COR-L47 (cell line): Measurements from ENCODE around the gene GATA3.

Source experiments
- DNase-seq: peaks from one replicate; lab custom pipeline; 2025; lab: John Stamatoyannopoulos, UW

Gene GATA3

DNA sequence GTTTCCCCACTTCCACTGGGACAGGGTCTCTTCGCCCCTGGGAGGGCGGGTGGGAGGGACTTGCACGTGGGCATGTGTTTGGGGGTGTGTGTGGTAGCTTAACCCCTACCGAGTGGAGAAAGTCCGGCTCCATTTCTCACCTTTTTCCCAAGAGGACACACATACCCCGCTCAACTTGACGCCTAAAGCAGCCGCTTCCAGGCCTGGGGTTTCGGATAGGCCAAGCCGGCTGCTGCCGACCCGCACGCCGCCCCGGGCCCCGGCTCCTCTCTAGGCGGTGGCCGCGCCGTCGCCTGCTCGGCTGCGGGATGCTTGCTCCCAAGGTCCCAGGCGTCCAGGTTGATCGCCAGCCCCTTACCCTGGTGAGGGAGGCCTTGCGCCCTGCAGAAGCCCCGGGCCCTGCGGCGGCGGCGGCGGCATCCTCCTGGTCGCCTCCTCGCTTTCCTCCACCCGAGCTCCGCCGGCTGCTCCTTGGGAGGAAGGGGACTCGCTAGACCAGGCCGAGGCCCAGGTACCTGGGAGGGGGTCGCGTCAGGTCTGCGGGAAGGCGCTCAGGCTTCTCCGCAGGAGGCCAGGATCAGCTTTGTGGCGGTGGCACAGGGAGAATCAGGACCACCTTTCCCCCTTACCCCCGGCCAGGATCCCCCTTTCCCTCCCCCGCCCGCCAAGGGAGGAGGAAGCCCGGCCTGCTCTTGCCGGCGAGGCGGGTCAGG is 3.2 kb upstream of the GATA3 start:
- no peak for DNase-seq

DNA sequence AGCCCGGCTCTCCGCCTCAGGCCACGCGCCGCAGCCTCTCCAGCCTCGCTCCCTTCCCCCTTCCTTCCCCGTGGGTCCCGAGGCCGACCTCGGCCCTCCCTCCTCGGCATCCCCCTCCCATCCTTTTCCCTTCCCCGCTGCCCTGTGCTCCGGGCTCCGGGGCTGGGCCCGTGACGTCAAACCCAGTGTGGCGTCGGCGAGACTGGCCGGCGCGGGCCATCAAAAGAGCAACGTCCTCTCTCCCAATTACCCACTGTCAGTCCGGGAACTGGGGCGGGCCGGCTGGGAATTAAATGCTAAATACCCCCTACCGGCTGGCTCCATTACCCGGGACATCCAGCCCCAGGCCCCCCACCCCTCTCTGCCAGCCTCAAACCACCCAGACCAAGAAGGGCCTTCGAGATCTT is 2.6 kb upstream of the GATA3 start:
- no peak for DNase-seq

DNA sequence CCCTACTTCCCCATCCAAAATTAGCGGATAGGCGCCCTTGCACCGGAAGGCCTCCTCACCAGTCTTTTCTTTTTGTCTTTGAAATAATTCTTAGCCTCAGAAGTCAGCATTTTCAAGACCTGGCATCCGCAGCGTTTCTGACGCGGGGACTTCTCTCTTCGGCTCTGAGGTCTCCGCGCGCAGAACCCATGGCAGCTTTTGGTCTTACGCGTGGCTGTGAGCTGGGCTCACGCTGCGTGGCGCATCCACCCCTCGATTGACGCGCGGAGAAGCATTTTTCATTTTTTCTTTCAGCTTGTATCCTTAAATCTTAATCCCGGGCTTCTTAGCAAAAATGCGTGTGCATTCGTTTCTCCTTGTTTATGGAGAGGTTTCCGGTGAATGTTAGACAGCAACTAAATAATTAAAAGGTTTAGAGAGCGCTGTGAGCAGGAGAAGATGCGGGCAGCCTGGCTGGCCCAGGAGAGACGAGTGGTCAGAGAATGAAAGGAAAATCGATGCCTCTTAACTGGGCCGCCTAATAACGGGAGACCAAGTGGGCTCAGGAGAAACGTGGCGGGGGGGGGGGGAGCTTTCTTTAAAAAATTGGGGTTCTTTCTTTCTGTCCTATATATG is 2.0 kb upstream of the GATA3 start:
- DNase-seq, result no peak

DNA sequence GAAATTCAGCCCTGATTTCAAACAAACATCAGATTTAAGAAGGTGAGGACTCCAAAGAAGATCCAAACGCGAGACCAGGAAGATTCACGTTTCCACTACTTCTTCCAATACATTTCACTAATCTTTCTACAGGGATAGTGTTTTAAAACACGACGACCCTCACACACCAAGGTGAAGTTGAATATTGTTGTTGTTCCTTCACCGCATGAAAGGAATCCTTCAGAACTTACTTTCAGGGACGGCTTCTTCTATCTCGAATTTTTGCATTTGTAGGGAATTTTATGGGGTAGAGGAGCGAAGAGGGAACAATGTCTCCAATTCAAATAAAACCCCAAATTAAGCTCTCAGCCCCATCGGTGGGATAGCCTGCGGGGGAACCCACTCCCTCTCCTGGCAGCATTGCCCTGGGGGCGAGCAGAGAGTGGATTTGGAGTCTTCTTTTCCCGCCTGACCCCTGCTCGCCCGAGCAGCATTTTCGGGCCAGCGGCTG is 1.5 kb upstream of the GATA3 start:
- DNase-seq, result no peak

DNA sequence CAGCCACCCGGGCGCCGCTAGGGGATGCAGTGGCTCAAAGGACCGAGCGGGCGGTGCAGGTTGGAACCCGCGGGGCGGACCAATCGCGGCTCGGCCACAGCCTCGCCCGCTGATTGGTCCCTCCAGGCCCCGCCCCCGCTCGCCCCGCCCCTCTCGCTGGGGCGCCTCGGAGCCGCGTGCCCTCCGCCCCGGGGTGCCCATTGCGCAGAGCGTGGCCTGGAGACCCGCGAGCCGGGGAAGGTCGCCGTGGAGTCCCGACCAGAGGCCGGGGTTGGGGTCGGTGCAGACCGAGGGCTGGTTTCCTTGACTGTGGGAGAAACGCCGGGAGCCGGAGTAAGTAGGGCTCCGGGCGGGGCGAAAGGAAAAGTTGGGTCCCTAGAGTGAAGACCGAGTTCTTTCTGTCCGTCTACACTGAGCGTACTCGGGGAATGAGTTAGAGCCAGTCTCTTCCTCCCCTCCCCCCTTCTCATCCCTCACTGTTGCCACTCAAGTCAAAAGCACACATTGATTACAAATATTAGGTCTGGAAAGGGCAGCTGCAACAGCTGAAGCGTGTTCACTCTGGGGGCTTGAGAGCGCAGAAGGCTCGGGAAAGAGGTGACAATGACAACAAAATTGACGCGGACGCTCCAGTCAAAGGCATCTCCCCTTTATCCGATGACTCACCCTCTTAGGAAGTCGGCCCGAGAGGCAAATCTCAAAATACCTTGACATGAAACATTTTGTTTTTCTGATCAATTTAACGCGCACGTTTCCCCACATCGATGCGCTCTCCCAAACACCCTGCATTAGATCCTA is 843 bp upstream of the GATA3 start:
- DNase-seq, result no peak

DNA sequence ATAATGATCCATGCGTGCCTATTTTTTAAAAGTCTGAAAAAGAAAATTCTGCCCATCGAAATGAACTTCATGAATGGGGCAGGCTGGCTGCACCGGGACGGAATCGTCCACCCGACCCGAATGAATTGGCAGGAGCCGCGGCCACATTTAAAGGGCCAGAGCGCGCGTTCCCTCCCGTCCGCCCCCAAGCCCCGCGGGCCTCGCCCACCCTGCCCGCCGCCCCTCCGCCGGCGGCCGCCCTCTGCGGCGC is 319 bp upstream of the GATA3 start:
- DNase-seq, result no peak

DNA sequence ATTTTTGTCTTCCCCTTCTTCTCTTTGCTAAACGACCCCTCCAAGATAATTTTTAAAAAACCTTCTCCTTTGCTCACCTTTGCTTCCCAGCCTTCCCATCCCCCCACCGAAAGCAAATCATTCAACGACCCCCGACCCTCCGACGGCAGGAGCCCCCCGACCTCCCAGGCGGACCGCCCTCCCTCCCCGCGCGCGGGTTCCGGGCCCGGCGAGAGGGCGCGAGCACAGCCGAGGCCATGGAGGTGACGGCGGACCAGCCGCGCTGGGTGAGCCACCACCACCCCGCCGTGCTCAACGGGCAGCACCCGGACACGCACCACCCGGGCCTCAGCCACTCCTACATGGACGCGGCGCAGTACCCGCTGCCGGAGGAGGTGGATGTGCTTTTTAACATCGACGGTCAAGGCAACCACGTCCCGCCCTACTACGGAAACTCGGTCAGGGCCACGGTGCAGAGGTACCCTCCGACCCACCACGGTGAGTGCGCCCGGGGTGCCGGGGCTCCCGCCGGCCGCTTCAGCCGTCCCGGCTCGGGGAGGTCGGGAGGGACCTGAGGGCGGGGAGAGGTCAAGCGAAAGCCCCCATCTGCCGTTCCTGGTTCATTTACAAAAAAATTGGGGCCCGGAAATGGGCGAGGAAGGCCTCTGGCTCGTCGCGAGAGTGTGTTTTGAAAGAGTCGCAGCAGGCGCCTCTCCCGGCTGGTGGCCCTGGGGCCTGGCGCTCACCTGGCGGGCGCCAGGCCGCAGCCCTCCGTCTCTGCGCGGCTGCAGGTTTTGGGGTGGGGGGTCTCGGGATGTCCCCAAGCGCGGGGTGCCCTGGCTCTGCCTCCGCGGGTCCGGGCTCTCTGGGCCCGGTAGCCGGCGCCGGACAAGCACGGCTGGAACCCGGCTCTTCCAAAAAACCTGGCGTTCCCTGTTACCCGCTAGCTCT is 1.2 kb downstream of the GATA3 start:
- no peak for DNase-seq

DNA sequence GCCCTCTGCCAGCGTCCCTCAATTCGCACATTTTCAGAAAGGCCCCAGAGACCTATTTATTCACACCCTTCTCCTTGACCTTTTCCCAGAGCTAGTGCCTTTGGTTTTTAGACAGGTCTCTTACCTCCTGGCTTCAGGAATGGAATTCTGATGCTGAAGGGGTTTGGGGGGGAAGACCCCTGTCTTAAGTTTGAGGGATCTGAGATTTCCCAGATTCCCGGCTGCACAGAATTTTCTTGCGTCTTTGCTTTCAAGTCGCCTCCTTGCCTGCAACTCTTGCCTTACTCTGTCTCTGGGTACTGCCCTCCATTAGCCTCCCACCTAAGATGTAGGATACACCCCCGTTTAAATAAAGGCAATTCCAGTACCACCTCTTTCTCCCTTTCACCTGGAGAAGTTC is 1.9 kb downstream of the GATA3 start:
- DNase-seq, result no peak

DNA sequence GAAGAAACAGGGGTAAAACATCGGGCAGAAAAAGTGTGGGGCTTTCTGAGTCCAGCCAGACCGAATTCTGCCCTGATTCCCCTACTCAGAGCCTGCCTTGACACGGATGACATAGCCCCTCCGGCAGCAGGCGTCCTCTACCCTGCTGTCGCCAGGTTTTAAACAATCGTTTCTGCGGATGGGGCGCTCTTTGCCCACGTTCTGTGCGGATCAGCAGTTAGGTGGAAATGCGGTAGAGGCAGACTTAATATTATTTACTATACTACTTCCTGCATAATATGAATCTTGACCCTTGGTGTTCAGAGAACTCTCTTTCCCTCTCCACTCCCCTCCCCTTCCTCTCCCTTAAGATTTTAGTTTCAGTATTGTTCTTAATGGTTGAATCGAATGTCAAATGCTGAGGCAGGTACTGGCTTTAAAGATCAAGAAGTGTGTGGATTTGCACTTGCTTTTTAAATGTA is 2.4 kb downstream of the GATA3 start:
- DNase-seq, result no peak

DNA sequence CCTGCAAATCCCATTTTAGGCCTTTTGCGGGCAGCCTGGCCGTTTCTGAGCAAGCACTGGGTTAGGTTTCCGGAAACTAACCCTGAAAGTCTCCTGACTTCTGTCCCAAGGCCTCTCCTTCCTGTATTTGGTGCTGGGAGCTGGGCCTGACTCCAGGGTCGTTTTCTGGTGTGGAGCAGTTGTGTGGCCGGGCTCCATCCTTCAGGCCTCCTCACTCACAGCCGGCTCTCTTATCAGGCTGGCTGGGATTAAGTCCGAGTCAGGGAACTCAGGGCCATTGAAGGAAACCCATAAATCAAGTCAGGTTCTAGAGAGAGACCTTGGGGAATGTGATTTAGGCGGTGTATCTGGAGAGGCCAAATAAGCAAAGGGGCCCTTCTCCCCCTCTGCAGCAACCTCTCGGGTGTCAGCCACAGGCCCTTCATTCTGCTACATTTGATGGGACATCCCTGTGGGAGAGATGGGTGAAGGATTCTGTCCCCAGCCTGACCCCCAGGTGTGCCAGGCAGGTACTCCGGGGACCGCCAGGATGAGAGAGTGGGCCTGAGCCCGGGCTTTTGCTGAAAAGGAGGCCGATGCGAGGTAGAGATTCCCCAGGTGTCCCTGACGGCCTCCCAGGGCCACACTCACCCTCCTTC is 3.3 kb downstream of the GATA3 start:
- DNase-seq, result no peak

DNA sequence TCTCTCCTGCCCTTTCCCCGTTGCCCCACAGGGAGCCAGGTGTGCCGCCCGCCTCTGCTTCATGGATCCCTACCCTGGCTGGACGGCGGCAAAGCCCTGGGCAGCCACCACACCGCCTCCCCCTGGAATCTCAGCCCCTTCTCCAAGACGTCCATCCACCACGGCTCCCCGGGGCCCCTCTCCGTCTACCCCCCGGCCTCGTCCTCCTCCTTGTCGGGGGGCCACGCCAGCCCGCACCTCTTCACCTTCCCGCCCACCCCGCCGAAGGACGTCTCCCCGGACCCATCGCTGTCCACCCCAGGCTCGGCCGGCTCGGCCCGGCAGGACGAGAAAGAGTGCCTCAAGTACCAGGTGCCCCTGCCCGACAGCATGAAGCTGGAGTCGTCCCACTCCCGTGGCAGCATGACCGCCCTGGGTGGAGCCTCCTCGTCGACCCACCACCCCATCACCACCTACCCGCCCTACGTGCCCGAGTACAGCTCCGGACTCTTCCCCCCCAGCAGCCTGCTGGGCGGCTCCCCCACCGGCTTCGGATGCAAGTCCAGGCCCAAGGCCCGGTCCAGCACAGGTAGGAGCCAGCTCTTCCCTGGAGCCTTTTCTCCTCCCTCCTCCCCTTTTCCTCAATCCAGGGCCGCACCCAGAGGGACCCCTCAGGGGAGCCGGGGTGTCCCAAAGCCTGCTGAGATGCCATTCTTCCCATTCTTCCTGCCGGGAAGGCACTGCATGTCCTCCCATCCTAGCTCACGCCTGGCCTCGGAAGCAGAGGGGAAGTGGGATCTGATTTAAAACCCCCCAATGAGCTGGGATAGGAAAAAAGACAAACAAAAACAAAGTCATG is 4.0 kb downstream of the GATA3 start:
- DNase-seq, result no peak

DNA sequence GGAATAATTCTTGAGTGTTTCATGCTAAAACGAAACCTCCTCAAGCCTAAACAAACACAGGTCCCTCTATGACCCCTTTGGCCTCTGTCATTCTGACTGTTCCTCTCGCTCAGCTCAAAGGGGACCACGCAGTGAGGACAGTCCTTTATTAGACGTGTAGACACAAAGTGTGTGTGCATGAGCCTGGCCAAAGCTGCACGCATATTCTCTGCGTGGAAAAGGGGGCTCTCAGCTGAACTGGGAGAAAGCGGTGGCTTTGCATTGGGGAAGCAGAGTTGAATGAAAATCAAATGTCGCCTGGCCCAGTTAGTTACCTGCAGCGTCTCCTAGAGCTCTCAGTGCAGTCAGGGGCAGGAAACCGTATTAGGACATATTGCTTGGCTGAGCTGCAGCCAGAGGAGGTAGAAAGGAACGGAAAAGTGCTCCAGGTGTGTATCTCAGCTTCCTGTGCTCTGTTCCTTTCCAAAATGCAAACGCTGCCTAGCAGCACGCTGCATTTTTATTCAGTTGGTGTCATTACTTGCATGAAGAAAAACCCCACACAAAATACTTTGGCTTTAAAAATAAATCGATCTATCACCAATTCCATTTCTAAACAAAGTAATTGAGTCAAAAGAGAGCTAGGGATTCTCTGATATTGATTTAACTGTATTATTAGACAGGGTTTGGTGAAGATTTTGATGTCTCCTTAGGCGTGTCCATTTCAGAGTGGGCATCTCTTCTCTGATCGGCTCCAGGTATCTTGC is 4.9 kb downstream of the GATA3 start:
- DNase-seq, result no peak

DNA sequence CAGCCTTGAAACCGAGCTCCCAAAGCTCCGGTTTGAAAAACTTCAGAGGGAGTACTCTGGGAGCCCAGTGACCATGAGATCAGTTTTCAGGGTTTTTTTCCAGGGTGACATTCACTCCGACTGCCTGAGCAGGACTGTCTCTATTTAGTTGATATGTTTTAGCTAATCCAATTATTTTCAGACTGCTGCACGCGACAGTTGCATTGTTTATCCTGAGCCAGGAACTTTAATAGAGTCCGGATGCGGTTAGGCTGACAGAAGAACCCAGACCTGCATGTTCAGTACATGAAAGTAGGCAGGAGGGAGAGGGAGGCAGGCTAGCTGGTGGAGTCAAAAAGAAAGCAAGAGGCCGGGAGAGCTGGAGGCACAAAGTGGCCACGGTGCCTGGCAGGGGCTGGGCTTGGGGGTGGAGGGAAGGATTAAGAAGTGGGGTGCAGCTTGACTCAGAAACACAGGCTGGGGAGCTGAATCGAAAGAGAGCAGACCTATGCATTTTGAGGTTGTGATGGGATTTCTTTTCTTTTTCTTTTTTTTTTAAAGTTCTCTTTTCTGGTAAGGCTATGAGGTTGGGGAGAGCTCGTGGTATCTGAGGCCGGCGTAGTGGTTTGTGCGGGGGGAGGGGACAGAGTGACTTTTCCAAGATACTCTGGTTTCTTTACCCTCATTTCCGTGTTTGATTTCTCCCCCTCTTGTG is 5.7 kb downstream of the GATA3 start:
- no peak for DNase-seq

DNA sequence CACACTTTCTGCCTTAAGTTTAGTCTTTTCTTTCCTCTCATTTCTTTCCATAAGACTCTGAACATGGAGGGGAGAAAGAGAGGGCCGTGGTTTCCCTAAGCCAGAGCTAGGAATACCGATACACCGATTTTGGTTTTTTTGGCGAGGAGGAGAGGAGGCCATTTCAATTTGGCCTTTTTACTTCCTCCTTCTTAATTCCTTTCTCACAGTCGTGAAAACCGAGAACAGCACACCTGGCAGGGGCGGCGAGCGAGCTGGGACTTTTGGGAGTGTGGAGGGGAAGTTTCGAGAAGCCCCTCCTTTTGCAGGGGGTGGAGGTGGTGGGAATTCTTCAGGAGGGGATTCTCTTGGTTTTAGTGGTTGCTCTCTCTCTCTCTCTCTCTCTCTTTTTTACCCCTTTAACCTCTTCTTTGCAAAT is 6.2 kb downstream of the GATA3 start:
- no peak for DNase-seq

DNA sequence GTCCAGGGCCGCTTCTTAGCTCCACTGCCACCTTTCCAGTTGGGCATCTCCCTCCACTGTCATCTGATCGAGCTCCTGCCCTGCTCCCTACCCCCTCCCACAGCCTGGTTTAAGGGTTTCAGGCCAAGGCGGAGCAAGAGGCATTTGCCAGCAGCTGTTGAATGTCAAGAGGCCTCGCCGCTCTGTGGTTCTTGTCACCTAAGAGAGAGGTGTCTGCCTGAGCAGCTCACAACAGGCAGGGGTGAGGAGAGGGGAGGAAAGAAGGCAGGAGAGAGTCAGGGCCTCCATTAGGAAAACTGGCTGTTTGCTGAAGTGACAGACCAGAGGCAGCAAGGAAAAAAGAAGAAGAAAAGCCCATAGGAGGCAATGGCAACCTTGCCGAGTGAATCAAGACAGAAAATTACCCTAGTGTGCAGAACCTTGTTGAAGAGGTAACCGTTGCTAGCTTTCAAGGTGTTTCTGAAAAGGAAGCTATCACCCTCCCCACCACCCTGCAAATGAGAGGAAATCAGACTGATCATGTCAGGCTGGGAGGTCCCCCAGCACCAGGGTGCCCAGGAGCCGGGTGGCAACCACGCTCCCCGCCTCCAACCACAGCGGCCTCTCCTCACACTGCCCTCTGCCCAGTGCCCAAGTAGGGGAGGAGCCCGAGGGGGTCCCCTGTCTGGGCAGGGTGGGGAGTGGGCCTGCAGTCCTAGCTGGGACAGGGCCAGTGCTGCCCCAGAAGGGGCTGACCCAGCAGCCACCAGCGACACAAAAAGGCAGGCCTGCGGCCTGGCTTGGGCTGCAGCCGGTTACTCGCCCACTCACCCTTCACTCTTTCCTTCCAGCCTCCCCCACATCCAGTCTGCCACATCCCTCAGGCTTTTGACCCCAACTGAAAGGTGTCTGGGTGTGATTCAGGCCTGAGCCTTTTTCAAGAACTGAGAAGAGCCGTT is 7.1 kb downstream of the GATA3 start:
- no peak for DNase-seq

DNA sequence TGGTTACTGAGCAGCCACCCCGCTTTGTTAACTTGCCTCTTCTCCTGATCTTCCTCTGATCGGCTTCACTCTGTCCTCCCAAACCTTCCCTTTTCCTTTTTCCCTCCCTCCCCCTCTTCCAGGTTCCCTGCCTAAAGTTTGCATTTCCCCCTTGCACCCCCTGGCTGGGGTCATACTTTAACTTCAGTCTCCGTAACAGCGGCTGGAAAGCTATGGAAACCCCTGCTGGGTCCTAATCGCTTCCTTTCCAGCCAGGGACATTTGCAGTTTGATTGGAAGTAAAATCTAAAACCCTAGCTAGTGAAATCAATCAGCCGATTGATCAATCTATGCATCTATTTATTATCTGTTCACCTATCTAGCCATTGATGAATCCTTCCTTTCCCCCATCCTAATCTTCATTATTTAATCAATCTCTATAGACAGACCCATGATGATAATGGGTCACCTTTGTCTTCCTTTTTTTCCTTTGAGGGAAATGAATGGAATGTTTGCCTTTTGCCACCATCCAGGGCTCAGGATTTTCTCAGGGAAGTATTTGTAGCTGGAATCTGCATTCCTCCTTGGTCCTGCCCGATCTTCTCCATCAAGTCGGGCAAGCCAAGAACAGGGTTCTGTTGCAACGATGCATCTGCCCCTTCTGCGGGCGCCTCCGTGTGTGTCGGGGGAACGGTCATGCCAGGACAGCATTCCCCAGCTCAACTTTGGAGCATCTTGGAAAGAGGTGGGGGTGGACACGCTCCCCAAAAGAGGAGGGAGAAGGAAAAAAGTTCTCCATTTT is 8.8 kb downstream of the GATA3 start:
- no peak for DNase-seq

DNA sequence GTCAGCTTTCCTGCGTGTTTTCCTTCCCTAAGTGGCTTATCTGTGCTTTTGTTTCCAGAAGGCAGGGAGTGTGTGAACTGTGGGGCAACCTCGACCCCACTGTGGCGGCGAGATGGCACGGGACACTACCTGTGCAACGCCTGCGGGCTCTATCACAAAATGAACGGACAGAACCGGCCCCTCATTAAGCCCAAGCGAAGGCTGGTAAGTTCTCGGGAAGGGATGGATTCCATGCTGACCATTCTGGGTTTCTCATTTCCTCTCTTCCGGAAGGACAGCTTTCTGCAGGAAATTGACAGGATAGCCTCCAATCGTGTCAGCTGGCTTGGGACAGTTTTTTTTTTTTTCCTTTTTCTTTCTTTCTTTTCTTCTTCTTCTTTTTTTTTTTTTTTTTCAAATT is 9.4 kb downstream of the GATA3 start:
- DNase-seq, result no peak
